ENCODE data around the gene INSIG1.

DNA sequence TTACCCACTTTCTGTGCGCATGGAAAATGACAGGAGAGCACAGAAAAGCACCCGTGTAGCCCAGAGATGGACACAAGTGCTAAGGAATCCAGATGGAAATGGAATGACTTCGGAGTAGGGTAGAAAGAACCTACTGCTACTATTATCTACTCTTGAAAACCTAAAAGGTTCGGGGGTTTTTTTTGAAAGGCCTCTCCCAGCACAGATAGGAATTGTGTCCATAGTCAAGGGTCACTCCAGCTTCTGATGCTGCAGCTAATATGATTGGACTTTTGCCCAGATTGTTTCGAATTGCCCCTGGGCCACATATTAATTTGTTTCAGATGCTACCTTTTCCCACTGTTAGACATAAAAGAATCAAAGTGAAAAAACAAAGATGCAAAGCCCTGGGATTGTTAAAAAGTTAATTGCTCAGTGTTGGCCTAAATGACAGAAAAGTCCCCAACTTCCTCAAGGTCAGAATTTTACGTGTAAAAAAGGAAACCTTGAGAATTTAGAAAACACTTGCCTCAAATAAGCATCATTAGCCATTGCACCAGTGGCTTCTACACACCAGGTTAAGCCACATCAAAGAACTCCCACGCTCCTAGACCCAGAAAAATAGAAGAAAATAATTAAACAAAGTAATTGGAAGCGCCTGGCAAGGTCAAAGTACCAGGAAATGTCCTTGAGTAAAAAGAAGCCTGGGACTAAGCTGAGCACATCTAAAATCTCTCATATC is 40.8 kb upstream of the INSIG1 start:
- TF ChIP-seq CTCF (IDR thresholded peaks at IDR 0.05) (no peak), POLR2A (IDR thresholded peaks at IDR 0.05) (no peak)

All from esophagus squamous epithelium (tissue), 4 donors.